ENCODE data around the gene CARD8.

DNA sequence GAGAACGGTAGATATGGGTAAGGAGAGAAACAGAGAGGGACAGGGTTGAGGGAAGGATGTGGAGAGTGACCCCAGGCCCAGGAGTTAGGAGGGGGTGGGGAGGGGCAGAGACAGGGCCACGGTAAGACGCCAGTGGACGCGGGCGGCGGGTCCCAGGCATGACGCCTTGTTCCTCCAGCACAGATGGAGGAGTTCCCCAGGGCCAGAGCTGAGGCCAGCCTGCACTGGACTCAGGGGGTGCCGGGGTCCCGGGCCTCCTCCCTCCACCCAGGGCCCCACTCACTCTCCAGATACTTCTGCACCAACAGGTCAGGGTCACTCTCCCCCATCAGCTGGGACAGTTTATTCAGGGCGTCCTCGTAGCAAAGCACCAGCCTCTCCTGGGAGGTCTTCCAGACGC is 47.7 kb upstream of the CARD8 start:
- TF ChIP-seq, protein P1, sequence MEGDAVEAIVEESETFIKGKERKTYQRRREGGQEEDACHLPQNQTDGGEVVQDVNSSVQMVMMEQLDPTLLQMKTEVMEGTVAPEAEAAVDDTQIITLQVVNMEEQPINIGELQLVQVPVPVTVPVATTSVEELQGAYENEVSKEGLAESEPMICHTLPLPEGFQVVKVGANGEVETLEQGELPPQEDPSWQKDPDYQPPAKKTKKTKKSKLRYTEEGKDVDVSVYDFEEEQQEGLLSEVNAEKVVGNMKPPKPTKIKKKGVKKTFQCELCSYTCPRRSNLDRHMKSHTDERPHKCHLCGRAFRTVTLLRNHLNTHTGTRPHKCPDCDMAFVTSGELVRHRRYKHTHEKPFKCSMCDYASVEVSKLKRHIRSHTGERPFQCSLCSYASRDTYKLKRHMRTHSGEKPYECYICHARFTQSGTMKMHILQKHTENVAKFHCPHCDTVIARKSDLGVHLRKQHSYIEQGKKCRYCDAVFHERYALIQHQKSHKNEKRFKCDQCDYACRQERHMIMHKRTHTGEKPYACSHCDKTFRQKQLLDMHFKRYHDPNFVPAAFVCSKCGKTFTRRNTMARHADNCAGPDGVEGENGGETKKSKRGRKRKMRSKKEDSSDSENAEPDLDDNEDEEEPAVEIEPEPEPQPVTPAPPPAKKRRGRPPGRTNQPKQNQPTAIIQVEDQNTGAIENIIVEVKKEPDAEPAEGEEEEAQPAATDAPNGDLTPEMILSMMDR (IDR thresholded peaks at IDR 0.05), result no peak
- TF ChIP-seq POLR2A (IDR thresholded peaks at IDR 0.05), result no peak
